ENCODE measurements around the gene ZNF516.

DNA sequence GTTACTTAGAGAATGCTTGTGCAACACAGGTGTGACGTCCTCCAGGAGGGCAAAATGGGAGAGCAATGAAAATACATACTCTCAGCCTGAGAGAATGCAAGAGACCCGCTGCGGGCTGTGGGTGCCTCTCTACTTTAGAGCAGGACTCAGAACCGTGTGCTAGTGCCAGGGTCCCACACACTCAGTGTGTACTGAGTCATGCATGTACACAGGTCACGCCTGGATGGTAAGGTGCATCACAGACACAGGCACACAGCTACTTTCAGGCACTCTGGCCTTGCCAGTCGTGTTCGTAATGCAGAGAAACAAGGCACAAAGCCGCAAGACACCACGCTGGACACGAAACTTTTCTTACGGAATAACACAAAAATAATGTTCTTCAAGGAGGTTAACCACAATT lies 125.3 kb downstream of the ZNF516 start:
- TF ChIP-seq POLR2A (IDR thresholded peaks at IDR 0.05; ENCODE audit: low read depth, low read length) (no peak), TAF1 (IDR thresholded peaks at IDR 0.05; ENCODE audit: borderline replicate concordance, low read depth, low read length) (no peak)

Measured in GM12892 (cell line).